Gastrocnemius medialis (tissue), 4 donors: ENCODE results near the gene LPCAT1.

ENCODE experiments used
- CTCF ChIP-seq, 5 experiments: fragments of 450-650 bp in 3 of 5; fragments of 200-600 bp in 2 of 5; sonication (generic) in 2 of 5; IDR thresholded peaks in 4 of 5; conservative IDR thresholded peaks in 1 of 5; 1 replicate in 4 of 5; 2 replicates in 1 of 5; pipeline ENCODE4 v1.5.1; 2016 to 2019; ENCODE audit warnings: antibody characterized with exemption in 5 of 5, mild to moderate bottlenecking in 3 of 5, moderate library complexity in 3 of 5
- POLR2A ChIP-seq, 2 donors: fragments of 450-650 bp; IDR thresholded peaks; one replicate each; pipeline ENCODE4 v1.6.1; 2017; ENCODE audit warnings: antibody characterized with exemption in 2 of 2, mild to moderate bottlenecking in 2 of 2, moderate library complexity in 2 of 2

- TF ChIP-seq CTCF (IDR thresholded peaks at IDR 0.05 in 4 of 5, conservative IDR thresholded peaks at IDR 0.05 in 1 of 5) (no peak), POLR2A (IDR thresholded peaks at IDR 0.05) (no peak)
Measured at GRCh38 chr5:1464096-1464446, 59.7 kb downstream of the LPCAT1 start.
